GM21447 (cell line): ENCODE results near the gene EDEM3.
A peak's percentile ranks its signal among the peaks of the same experiment; 100 is the strongest.
"Not testable (repeated sequence)": the region's sequence is repeated elsewhere in the genome, so short reads cannot be mapped to it uniquely, and the experiment has no call there.

ENCODE experiments used
- ATAC-seq: cut with Tn5 transposase; IDR thresholded peaks from one replicate; pipeline ENCODE4 v1.9.1; 2021; ENCODE audit not compliant: unreplicated experiment

Gene EDEM3

DNA sequence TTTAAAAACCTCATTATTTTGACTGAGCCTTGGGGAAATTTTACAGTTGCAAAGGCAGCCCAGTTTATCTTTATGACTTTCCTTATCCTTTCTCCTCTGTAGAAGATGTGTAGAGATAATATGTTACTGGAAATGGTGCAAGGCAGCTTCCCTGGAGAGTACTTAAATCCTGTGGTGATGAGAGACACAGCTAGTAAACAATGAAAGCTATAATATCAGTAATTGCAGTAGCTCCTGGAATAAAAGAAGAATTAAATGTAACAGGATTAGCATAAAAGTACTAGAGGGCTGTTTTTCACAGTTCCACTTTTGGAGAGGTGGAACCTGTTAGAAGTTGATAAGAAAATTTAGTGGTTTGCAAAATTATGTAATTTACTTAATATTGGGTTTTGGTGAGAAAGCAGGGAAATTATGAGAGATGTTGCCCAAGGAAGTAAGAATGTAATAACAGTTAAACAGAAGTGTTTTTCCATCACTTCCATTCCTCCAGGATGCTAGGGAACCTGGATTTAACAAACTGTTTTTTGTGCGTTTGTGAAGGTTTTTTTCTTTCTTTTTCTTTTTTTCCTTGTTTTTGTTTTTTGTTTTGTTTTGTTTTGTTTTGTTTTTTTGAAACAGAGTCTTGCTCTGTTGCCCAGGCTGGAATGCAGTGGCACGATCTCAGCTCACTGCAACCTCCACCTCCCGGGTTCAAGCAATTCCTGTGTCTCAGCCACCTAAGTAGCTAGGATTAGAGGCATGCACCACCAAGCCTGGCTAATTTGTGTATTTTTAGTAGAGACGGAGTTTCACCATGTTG lies 15.7 kb upstream of the EDEM3 start:
- ATAC-seq, result no peak

DNA sequence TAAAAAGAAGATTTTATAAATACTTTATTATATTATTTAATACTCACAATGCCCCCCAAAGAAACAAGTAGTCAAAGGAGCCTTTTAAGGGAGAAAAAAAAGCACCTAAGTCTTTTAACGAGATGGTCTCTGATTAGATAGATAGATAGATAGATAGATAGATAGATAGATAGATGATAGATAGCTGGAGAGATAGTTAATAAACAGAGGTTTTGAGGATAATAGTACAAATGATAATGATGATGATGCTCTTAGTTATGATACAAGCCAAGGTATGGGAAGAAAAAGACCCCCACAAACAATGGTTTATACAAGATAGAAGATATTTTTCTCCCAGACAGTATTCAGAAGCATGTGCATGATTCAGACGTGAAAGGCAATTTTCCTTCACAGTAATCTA lies 14.6 kb upstream of the EDEM3 start:
- ATAC-seq, result no peak

DNA sequence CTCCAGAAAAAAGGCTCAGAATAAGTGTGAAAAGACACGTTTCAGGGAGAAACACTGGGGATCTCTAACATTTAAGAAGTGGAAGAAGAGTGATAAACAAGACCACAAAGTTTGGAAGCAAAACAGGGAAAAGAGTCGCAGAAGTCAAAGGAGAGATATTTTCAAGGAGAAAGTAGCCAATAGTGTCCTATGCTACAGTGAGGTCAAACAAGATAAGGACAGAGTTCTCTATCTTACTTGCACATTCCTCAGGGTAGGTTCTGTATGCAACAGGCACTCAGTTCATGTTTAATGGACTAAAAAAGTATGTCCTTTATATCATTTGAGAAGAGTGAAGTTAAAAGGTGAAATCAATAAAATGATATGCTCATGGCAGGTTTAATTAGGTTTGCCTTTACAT lies 13.8 kb upstream of the EDEM3 start:
- ATAC-seq, result no peak

DNA sequence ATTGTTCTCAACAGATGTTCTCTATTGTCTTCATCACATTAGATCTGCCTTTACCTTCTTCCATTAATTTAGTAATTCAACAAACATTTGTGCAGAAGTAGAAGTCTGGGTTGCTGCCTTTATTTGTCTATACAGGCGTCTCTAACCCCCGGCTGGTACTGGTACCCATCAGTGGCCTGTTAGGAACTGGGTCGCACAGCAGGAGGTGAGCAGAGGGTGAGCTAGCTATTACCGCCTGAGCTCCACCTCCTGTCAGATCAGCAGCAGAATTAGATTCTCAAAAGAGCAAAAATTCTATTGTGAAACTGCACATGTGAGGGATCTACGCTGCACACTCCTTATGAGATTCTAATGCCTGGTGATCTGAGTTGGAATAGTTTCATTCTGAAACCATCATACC lies 12.9 kb upstream of the EDEM3 start:
- no peak for ATAC-seq

DNA sequence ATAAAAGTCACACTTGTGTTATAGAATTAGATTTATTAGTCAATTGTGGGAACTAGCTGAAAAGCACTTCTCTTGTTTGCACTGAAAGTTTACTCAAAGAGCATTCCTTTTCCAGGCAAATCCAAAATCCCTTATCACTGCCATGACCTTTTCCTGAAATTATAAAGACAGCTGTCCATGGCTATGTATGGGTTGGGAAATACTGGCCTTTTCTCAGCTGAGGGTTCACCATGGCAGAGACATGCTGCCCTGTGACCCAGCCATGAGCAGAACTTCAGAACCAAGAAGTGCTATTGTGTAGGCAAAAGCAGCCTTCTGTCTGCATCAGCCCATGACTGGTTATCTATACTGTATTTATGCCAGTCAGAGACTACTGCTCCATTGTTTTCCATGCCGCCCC lies 9.8 kb upstream of the EDEM3 start:
- ATAC-seq, result no peak

DNA sequence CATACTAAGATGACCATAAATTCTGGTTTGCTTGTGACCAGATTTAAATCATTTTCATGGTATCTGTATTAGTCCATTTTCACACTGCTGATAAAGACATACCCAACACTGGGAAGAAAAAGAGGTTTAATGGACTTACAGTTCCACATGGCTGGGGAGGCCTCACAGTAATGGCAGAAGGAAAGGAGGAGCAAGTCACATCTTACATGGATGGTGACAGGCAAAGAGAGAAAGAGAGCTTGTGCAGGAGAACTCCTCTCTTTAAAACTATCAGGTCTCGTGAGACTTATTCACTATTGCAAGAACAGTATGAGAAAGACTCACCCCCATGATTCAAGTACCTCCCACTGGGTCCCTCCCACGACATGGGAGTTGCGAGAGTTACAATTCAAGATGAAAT lies 8.9 kb upstream of the EDEM3 start:
- not testable (repeated sequence) for ATAC-seq

DNA sequence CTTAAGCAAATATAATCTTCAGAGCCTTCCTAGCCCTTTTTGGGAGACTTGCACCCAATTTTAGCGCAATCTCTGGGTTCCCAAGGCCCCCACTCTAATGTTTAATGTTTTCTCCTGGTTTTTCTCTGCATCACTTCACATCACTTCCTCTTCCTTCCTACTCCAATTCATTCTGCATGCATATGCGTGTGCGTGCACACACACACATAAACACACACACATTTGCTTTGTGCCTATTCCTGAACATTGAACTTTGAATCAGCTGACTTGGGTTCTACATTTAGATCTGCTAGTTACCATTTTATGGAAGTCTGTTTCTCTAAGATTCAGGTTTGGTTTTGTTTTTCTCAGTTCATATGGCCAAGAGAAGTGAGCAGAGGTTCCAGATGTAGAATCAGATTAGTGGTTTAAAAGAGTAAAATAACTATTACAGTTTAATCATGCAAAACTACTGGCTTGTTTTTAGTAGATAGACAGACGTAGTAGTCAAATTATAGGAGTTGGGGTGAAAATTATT lies 7.4 kb upstream of the EDEM3 start:
- ATAC-seq, result no peak

DNA sequence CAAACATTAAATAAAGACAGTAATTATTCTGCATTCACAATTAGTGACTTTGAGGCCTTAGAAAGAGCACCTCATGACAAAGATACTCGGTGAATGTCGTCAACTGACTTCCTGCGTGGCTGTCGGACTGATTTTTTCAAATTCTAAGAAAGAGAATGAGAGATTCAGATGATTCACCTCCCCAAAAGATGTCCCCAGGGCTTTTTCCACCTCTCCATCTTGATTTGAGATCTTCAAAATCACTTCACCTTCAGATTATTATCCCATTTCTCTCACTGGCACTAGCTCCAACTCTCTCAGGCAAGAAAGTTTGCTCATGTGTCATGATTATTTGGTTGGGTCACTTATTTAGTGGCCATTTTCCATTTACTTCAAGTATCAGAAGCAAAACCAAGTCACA lies 5.0 kb upstream of the EDEM3 start:
- ATAC-seq, result no peak

DNA sequence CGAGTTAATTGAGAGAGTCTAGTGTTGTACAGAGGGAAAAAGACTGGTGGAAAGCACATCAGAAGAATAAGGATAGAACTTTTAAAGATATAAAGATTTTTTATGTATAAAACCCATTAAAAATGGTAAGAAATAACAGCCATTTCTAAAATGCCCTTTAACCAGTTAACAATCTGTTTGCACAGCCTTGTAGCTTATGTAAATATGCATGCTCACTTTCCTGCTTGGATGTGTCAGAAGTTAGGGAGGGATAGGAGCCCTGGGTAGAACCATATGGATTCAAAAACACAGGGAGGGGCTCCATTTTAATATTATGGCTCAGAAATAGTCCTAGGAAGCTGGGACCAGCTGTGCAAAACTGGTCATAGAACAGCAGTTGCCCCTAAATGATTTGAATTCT lies 4.5 kb upstream of the EDEM3 start:
- ATAC-seq, result no peak

DNA sequence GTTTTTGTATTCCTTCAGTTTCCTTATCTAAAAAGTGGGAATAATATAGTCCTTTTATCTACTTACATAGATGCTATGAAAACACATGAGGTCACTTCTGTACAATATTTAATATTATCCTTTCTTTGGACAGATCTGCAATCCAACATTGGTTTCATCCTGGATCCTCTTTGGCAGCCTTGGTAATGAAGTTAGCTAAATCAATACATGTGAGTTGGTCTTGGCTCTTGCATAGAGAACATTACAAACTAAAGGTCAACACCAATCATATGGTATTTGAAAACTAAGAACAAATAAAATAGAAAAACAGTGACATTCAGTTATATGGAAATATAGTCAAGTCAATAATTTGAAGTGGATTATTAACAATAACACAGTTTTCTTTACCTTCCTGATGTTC lies 3.2 kb upstream of the EDEM3 start:
- no peak for ATAC-seq

DNA sequence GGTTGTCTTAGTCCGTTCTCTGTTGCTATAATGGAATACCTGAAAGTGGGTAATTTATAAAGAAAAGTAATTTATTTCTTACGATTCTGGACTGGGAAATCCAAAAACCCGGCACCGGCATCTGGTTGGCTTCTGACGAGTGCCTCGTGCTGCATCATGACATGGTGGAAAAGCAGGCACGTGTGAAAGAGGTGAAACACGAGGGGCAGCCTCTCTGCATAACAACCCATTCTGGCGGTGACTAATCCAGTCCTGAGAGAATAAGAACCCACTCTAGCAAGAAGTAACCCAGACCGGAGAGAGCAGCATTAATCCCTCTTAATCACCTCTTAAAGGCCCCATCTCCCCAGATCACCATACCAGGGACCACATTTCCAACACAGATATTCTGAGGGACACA lies 2.7 kb upstream of the EDEM3 start:
- no peak for ATAC-seq

DNA sequence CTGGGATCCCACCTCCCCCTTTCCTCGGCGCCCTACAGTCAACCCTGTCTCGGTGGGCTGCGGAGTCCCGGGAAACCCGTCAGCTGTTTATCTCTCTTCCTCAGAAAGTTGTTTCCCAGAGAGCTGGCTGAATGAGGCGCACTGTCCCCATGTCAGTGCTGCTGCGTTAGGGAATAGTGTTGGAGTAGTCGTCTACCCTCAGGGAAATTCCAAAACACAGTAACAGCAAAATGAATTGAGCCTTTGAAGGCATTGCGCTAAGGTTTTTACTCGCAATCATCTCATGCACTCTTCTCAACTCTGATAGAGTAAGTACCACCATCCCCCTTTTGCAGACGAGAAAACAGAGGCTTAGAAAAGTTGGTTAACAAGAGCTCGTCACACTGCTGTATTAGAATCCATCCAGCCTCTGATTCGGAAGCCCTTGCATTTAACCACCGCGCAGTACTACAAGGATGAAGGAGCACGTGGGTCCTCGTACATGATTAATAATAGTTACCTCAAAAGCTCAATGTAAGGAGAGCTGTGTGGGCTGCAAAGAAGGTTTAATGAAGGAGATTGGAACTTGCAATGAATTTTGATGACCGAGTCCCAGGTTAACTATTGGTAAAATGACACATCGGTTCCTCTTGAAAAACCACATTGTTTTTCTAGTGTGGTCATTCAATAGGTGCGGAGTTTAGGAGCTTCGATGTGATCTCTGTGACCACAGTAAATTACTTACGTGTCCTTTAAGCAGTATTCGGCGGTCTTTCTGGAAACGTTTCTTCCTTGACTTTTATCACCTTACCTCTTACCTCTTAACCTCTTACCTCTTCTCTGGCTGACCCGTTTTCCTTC lies 788 bp upstream of the EDEM3 start:
- peak; percentile 9 for ATAC-seq

DNA sequence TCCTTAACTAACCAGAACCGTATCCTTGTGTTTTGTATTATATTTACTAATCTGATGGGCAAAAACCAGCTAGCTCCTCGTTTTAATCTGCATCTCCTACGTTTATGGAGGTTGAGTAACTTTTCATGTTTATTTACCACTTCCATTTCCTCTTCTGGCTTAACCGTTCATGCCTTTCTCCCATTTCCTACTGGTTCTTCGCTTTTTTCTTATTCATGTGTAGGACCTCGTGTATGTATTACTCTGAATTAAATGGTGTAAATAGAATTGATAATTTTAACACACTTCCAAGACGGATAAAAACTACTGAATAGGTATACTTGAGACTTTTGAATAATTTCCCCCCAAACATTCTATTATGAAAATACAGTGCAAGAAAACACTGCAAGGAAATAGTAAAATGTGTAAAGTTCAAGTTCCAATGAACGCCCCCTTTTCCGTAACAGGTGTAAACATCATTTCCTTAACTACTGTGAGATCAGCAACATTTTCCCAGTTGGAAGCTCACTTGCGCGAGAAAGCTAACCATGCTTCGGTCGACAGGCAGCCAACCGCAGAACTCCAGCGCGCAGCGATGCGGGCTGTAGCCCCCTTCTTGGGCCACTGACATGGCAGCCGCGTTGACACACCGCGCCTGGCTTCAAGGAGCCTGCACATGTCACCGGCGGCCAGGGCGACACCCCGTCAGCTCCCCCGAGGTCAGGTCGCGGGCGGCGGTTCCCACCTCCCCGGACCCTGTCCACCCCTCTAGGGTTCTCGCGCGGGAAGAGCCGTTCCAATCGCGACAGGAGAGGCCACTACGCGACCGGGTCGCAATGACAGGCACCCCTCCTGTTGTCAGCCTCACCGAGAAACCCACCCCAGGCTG lies 816 bp downstream of the EDEM3 start:
- ATAC-seq, result peak; percentile 10

DNA sequence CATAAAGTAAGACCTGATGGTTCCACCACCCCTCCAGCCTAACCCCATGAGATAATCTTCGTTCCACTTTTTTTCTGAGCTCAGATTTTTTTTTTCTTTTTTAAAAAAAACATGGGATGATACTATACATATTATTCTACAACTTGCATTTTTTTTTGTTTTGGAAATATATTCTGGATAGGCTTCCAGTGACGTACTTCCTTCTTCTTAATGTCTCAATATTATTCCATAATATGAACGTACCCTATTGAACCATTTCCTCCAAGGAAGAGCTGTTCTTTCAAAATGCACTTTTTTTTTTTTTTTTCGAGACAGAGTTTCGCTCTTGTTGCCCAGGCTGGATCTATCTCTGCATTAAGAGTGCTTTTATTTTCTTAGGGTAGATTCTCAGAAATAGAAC lies 1.5 kb downstream of the EDEM3 start:
- no peak for ATAC-seq

DNA sequence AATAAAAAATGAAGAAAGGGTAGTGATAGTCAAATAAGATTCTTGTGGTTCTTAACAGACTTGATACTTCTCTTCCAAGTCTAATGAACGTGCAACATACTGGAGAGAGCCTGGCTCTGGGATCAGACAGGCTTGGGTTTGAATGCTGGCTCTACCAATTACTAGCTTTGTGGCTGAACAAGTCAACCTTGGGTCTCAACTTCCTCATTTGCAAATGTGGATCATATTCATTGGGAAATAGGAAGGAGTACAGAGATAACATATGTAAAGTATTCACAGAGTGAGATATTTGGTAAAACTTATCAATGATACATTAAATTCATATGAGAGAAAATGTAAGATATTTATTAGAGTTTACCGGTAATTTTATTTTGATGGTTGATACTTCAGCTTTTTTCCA lies 2.0 kb downstream of the EDEM3 start:
- no peak for ATAC-seq

DNA sequence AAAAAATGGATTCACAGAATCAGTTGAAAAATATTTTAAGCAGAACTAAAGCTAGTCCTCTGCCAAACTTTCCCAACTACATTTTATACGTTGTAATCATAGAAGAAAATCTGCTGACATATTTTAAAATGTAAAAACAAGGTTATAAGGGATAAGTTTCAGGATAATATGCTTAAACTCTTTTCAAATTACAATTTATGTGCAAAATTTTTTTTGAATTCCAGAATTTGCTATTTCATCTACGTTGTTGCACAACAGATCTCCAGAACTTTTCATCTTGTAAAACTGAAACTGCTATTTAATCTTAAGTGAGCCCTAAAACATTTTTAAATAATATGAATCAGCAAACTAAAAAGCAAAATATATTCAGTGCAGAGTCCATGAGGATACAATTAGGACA lies 5.9 kb downstream of the EDEM3 start:
- no peak for ATAC-seq

DNA sequence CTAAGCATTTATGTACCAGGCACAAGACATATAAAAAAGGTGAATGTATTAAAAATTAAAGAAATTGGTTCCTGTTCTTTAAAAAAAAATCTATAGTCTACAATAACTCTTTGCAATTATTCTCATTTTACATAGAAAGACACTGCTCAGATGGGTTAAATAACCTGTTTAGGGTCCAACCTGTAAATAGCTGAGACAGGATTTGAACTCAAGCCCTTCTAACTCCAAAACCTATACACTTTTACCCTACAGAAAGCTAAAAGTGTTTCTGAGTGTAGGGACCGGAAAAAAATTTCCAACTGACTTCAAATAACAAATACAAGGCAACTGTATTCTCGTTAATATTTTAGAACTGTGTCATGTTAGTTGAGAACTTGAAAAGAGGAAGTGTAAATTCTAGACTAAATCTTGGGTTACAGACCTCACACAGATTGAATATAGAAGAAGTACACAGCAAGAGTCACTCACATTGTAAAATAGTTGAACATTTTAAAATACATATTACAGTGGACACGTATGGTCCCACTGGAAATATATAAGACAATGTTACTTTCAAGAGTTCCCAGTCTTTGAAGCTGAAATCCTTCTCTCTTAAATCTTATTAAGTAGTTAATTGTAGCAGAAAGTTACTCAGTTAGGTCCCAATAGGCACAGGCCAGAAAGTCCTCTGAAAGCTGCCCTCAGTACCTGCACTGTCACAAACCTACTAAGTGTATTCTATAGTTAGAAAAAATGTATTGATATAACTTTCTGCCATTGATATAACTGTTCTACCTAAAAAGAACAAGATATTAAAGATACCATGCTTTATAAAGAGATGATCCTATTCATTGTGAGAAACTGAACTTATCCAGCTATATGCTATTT lies 7.3 kb downstream of the EDEM3 start:
- peak; percentile 84 for ATAC-seq

DNA sequence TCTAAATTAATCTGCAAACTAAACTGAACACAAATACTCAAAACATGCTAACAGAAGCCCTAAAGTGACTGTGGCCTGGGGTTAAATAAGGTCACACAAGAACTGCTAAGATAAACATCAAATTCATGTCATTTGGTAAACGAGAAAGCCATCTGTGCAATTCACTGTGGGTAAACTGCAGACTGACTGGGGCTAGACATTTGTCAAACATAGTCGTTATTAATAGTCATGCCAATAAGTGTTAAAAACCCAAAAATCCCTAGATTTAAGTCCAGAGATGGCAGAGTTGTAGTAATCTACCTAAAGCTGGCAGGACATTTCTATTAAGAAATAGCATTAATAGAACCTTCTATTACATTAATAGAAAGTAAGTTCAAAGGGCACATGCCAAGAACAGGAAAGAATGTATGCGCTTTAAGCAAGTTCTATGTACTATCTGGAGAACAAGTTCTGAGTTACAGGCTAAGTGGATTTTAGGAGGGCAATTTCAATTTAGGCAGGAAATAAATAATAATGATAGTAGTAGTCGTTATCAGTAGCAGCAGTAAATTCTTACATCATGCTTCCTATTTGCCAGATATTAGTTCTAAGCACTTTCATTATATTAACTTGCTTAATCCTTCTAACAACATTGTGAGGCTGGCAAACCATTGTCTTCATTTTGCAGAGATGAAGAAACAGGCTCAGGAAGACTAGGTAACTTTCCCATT lies 8.6 kb downstream of the EDEM3 start:
- no peak for ATAC-seq

DNA sequence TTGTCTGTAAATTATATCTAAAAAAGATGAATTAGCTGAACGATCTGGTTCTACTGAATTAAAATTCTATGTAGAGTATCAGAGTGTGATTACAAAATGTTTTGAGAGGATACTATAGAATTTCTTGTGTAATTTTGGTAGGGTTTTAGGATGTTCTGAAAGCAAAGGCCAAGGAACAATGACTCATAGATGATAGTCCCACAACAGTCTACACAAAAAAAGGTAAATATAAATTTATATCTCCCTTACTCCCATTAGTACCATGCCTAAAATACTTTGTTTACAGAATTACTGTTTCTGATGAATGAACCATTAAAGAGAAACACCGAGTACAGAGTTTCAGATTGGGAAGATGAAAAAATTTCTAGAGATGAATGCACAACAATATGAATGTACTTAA lies 9.5 kb downstream of the EDEM3 start:
- no peak for ATAC-seq
